Activated naive CD8-positive, alpha-beta T cell treated with anti-CD3 and anti-CD28 coated beads, Interleukin-2, amount 50 U/mL, for 24 hours (primary cell): ENCODE data around the gene USP46.
A peak's percentile ranks its signal among the peaks of the same experiment; 100 is the strongest.

Source experiments
- ATAC-seq: fragments of 150-1000 bp; cut with Tn5 transposase; one replicate; pipeline ENCODE4 v1.10.0; 2021
- DNase-seq: peaks from one replicate; pipeline ENCODE4 v3.0.0; 2021
- H3K27ac Mint-ChIP-seq: one replicate; pipeline ENCODE4 v1.8.0; 2021; ENCODE audit warnings: mild to moderate bottlenecking, mixed read lengths
- H3K27me3 Mint-ChIP-seq: one replicate; pipeline ENCODE4 v1.8.0; 2021; ENCODE audit warnings: mixed read lengths
- H3K36me3 Mint-ChIP-seq: one replicate; pipeline ENCODE4 v1.8.0; 2021; ENCODE audit warnings: low read depth, mixed read lengths
- H3K4me1 Mint-ChIP-seq: one replicate; pipeline ENCODE4 v1.8.0; 2021; ENCODE audit warnings: mixed read lengths
- H3K4me3 Mint-ChIP-seq: one replicate; pipeline ENCODE4 v1.8.0; 2021; ENCODE audit warnings: mild to moderate bottlenecking, moderate library complexity, mixed read lengths
- H3K9me3 Mint-ChIP-seq: one replicate; pipeline ENCODE4 v1.8.0; 2021; ENCODE audit warnings: mixed read lengths

USP46 gene

GRCh38 chr4:52643785-52644244, 15.3 kb downstream of the USP46 start:
- Mint-ChIP-seq H3K27me3 (no peaks in the 10 kb centered on the region), H3K27ac (no peak overlapping the region), H3K9me3 (no peaks in the 10 kb centered on the region), H3K4me3 (no peak overlapping the region), H3K4me1 (peaks cover 25% of the 10 kb centered on the region), H3K36me3 (no peaks in the 10 kb centered on the region)
- no peak for ATAC-seq
- no peak for DNase-seq

GRCh38 chr4:52643190-52643589, 15.9 kb downstream of the USP46 start:
- Mint-ChIP-seq H3K36me3 (no peaks in the 10 kb centered on the region), H3K4me3 (no peak overlapping the region), H3K9me3 (no peaks in the 10 kb centered on the region), H3K4me1 (peaks cover 25% of the 10 kb centered on the region), H3K27ac (no peak overlapping the region), H3K27me3 (no peaks in the 10 kb centered on the region)
- ATAC-seq (no peak), DNase-seq (no peak)

DNA sequence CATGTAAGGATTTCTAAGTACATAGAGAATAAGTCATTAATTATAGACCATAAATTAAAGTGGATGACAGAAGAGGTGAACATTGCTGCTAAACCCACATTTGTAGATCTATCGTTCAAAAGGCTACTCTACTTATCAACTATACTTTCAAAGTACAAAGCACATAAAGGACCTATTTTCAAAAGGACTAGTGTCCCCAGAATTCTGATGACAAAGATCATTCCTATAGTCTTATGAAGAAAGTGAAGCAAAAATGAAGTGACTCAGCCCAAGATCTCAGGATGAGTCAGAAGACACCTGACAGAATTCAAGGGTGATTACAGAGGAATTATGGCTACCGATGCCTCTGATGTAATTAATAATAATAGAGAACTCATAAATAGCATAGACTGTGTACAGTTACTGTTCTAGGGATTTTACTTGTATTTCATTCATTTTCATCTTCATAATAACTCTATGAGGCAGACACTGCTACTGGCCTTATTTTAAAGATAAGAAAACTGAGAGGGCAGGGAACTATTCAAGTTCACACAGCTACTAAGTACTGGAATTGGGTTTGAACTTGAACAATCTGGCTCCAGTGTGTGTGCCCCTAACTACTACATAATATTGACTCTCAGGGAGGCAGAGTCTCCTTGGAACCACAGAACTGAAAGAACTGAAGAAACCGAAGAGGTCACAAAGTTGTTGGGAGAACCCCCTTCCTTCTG, 17.1 kb downstream of the USP46 start:
- DNase-seq (no peak), ATAC-seq (peak; percentile 79)
- no peaks in the 10 kb centered on the region for H3K27me3 Mint-ChIP-seq
- peaks cover 25% of the 10 kb centered on the region for H3K4me1 Mint-ChIP-seq
- no peak overlapping the region for H3K4me3 Mint-ChIP-seq
- H3K36me3 Mint-ChIP-seq: no peaks in the 10 kb centered on the region
- no peaks in the 10 kb centered on the region for H3K9me3 Mint-ChIP-seq
- H3K27ac Mint-ChIP-seq: no peak overlapping the region

DNA sequence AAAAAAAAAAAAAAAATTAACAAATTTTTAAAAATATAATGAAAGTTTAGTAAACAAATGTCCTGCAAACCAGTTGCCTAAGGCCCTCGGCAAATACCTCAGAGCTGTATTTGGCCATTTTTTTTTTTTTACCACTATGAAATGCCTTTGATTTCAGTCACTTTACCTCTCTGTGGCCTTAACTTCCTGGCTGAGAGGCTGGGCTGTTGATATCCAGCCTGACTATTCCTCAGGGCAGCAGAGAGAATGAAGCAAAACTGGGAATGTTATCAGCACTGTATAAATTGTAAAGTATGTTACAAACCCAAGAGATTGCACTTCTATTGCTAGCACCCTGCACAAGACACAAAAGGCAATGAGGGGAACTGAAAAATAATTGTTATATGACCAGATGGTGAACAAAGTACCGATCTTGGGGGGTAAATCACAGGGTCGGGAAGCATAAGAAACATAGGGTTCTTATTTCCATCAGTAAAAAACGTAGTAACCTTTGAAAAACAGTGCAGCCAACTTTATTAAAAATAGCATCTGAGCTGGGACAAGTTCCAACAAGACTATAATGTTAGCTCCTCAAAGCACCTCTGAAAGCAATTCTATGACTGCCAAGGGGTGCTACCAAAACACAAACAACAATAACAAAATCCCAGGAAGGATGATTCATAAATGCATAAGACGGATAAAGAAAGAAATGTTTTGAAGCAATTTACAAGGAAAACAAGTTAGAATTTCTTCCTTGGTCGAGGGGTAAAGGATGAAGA, 18.1 kb downstream of the USP46 start:
- DNase-seq (no peak), ATAC-seq (no peak)
- Mint-ChIP-seq H3K36me3 (no peaks in the 10 kb centered on the region), H3K27ac (no peak overlapping the region), H3K9me3 (no peaks in the 10 kb centered on the region), H3K4me1 (peaks cover 25% of the 10 kb centered on the region), H3K27me3 (no peaks in the 10 kb centered on the region), H3K4me3 (no peak overlapping the region)

- no peak for ATAC-seq
Observed at GRCh38 chr4:52638717-52639116, 20.4 kb downstream of the USP46 start.

GRCh38 chr4:52637116-52637515, 22.0 kb downstream of the USP46 start:
- ATAC-seq (no peak), DNase-seq (no peak)
- Mint-ChIP-seq H3K9me3 (no peaks in the 10 kb centered on the region), H3K27ac (no peak overlapping the region), H3K4me1 (peaks cover 17% of the 10 kb centered on the region), H3K4me3 (no peak overlapping the region), H3K36me3 (no peaks in the 10 kb centered on the region), H3K27me3 (no peaks in the 10 kb centered on the region)

More at GRCh38 chr4:52638717-52639116, 20.4 kb downstream of the USP46 start:
- no peak overlapping the region for H3K4me3 Mint-ChIP-seq
- peaks cover 23% of the 10 kb centered on the region for H3K4me1 Mint-ChIP-seq
- H3K36me3 Mint-ChIP-seq: no peaks in the 10 kb centered on the region
- H3K27me3 Mint-ChIP-seq: no peaks in the 10 kb centered on the region
- H3K27ac Mint-ChIP-seq: no peak overlapping the region
- no peak for DNase-seq
- H3K9me3 Mint-ChIP-seq: no peaks in the 10 kb centered on the region

DNA sequence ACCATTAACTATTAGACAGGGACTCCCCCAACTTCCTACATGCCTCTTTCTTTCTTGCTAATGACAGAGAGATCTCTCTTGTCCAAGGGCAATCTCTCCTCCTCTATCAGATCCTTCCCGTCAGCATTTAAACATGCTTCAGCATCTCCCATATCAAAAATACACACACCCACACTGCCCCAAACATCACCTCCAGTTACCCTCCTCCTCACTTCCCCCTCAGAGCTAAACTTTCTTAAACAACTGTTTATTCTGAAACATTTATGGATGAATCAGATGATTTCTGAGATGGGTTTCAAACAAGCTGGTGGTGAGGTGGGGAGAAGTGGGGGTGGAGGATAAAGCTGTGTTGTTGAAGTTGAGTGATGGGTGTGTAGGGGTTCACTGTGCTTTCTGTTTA, 23.5 kb downstream of the USP46 start:
- H3K9me3 Mint-ChIP-seq: no peaks in the 10 kb centered on the region
- no peak for DNase-seq
- no peaks in the 10 kb centered on the region for H3K27me3 Mint-ChIP-seq
- no peak for ATAC-seq
- peaks cover 7% of the 10 kb centered on the region for H3K4me1 Mint-ChIP-seq
- H3K4me3 Mint-ChIP-seq: no peak overlapping the region
- no peaks in the 10 kb centered on the region for H3K36me3 Mint-ChIP-seq
- H3K27ac Mint-ChIP-seq: no peak overlapping the region

DNA sequence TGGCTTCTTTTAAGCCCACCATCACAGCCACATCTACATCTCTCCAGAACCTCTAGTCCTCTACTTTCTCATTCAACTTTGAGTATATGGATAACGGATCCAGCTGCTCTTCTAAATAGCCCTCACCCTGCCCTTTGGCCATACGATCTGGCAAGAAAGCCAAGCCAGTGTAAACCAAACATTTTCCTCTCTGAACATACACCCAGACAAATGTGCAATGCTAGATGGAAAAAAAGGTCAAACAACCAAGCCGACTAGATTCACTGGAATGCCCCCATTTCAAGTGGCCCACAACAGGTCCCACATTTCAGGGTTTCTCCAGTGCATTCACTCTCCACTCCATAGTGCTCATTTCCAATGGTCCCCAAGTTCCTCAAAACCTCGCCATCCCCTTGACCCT, 24.0 kb downstream of the USP46 start:
- no peak overlapping the region for H3K4me3 Mint-ChIP-seq
- no peaks in the 10 kb centered on the region for H3K27me3 Mint-ChIP-seq
- peaks cover 6% of the 10 kb centered on the region for H3K4me1 Mint-ChIP-seq
- ATAC-seq (no peak), DNase-seq (no peak)
- no peaks in the 10 kb centered on the region for H3K36me3 Mint-ChIP-seq
- H3K27ac Mint-ChIP-seq: no peak overlapping the region
- H3K9me3 Mint-ChIP-seq: no peaks in the 10 kb centered on the region

- no peaks in the 10 kb centered on the region for H3K27me3 Mint-ChIP-seq
- no peak overlapping the region for H3K27ac Mint-ChIP-seq
- H3K4me3 Mint-ChIP-seq: no peak overlapping the region
- H3K36me3 Mint-ChIP-seq: no peaks in the 10 kb centered on the region
- peaks cover 3% of the 10 kb centered on the region for H3K4me1 Mint-ChIP-seq
- ATAC-seq: no peak
- no peaks in the 10 kb centered on the region for H3K9me3 Mint-ChIP-seq
- no peak for DNase-seq
Observed at GRCh38 chr4:52633846-52634245, 25.3 kb downstream of the USP46 start.

- H3K4me1 Mint-ChIP-seq: no peaks in the 10 kb centered on the region
- H3K9me3 Mint-ChIP-seq: no peaks in the 10 kb centered on the region
- no peak overlapping the region for H3K4me3 Mint-ChIP-seq
- no peak for ATAC-seq
- no peaks in the 10 kb centered on the region for H3K36me3 Mint-ChIP-seq
- H3K27me3 Mint-ChIP-seq: no peaks in the 10 kb centered on the region
- H3K27ac Mint-ChIP-seq: no peak overlapping the region
- DNase-seq: no peak
Observed at GRCh38 chr4:52628974-52629373, 30.1 kb downstream of the USP46 start.

DNA sequence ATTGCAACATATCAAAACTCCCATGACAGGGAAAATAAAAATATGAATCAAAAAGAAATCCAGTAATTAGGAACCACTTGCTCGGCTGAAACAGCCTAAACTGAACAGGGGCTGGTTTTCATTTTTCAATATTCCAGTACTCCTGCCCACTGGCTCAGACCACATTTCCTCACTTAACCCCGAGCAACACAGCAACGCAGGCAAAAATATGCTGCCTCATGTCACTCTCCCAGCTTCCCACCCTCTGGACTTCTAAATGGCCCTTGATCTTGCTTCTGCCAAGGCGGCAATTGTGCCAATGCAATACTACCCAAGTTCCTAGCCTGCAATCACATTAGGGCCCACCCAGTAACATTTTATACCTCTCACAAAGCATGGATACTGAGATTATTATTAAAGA, 30.6 kb downstream of the USP46 start:
- no peak overlapping the region for H3K4me3 Mint-ChIP-seq
- H3K4me1 Mint-ChIP-seq: no peaks in the 10 kb centered on the region
- H3K36me3 Mint-ChIP-seq: no peaks in the 10 kb centered on the region
- ATAC-seq (no peak), DNase-seq (no peak)
- no peaks in the 10 kb centered on the region for H3K9me3 Mint-ChIP-seq
- no peak overlapping the region for H3K27ac Mint-ChIP-seq
- no peaks in the 10 kb centered on the region for H3K27me3 Mint-ChIP-seq

GRCh38 chr4:52627876-52628275, 31.2 kb downstream of the USP46 start:
- no peak for ATAC-seq
- Mint-ChIP-seq H3K4me1 (no peaks in the 10 kb centered on the region), H3K4me3 (no peak overlapping the region), H3K27me3 (no peaks in the 10 kb centered on the region), H3K9me3 (no peaks in the 10 kb centered on the region), H3K27ac (no peak overlapping the region), H3K36me3 (no peaks in the 10 kb centered on the region)
- no peak for DNase-seq

GRCh38 chr4:52625216-52625615, 33.9 kb downstream of the USP46 start:
- no peaks in the 10 kb centered on the region for H3K36me3 Mint-ChIP-seq
- no peak for DNase-seq
- H3K27ac Mint-ChIP-seq: no peak overlapping the region

GRCh38 chr4:52622564-52622963, 36.5 kb downstream of the USP46 start:
- Mint-ChIP-seq H3K27me3 (peaks cover 2% of the 10 kb centered on the region), H3K4me1 (peaks cover 2% of the 10 kb centered on the region), H3K9me3 (no peaks in the 10 kb centered on the region), H3K4me3 (no peak overlapping the region), H3K36me3 (no peaks in the 10 kb centered on the region), H3K27ac (no peak overlapping the region)
- DNase-seq (no peak), ATAC-seq (no peak)

More at GRCh38 chr4:52625216-52625615, 33.9 kb downstream of the USP46 start:
- Mint-ChIP-seq H3K9me3 (no peaks in the 10 kb centered on the region), H3K4me1 (no peaks in the 10 kb centered on the region), H3K4me3 (no peak overlapping the region), H3K27me3 (no peaks in the 10 kb centered on the region)
- no peak for ATAC-seq

GRCh38 chr4:52621567-52621966, 37.5 kb downstream of the USP46 start:
- no peak overlapping the region for H3K27ac Mint-ChIP-seq
- H3K27me3 Mint-ChIP-seq: peaks cover 2% of the 10 kb centered on the region
- peaks cover 7% of the 10 kb centered on the region for H3K4me1 Mint-ChIP-seq
- DNase-seq: no peak
- H3K4me3 Mint-ChIP-seq: no peak overlapping the region
- ATAC-seq: no peak
- H3K36me3 Mint-ChIP-seq: no peaks in the 10 kb centered on the region
- H3K9me3 Mint-ChIP-seq: no peaks in the 10 kb centered on the region
